ENCODE data around the gene ELAVL1.

DNA sequence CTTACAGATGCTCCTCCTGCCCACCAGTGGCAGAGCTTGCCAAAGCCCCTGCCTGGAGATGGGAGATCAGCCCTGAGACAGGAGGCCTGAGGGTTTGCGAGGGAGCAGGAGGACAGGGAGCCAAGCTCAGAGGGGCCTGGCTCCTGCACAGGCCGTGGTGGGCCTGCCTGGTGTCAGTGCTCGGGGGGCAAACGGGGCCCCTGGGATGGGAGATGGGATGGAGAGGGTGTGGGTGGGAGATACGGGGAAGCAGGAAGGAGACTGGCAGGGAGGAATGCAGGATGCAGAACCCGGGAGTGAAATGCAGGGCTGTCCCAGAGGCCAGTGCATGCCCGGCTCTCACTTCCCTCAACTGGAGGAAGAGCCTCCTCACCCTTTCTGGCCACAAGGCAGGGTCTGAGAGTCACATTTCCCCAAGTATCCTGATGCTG is 19.9 kb downstream of the ELAVL1 start:
- no peak for TF ChIP-seq EZH2phosphoT487 (IDR thresholded peaks at IDR 0.05; ENCODE audit: borderline replicate concordance, low read depth, low read length)
- TF ChIP-seq, protein P1, sequence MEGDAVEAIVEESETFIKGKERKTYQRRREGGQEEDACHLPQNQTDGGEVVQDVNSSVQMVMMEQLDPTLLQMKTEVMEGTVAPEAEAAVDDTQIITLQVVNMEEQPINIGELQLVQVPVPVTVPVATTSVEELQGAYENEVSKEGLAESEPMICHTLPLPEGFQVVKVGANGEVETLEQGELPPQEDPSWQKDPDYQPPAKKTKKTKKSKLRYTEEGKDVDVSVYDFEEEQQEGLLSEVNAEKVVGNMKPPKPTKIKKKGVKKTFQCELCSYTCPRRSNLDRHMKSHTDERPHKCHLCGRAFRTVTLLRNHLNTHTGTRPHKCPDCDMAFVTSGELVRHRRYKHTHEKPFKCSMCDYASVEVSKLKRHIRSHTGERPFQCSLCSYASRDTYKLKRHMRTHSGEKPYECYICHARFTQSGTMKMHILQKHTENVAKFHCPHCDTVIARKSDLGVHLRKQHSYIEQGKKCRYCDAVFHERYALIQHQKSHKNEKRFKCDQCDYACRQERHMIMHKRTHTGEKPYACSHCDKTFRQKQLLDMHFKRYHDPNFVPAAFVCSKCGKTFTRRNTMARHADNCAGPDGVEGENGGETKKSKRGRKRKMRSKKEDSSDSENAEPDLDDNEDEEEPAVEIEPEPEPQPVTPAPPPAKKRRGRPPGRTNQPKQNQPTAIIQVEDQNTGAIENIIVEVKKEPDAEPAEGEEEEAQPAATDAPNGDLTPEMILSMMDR (conservative IDR thresholded peaks at IDR 0.05; ENCODE audit: low read length): no peak
